HG03095 (cell line): ENCODE results near the gene GSC.

Experiments
- ATAC-seq: cut with Tn5 transposase; IDR thresholded peaks from one replicate; pipeline ENCODE4 v1.9.1; 2021; ENCODE audit warnings: moderate library complexity; ENCODE audit not compliant: unreplicated experiment

Gene GSC

DNA sequence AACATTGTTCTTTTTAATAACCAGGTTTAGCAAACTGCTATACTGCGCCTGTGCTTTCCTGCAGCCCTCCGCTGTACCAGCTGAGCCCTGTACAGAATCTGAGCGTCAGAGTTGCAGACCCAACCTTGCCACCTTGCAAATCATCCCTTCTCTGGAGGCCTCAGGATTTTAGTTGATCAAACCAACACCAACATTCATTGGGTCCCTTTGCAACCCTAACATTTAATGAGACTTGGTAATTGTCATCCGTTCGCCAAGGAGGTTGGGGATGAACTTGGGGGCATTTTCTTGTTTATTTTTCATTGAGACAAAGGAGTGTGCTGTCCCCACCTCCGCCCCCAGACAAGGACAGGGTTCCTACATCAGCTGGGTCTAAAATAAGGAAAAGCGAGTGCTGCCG lies 2.6 kb upstream of the GSC start:
- no peak for ATAC-seq

- no peak for ATAC-seq
Measured at GRCh38 chr14:94771906-94772490, 2.1 kb upstream of the GSC start.

- ATAC-seq, result no peak
Measured at GRCh38 chr14:94771158-94771905, 1.4 kb upstream of the GSC start.

GRCh38 chr14:94770815-94771157 lies 873 bp upstream of the GSC start:
- no peak for ATAC-seq

GRCh38 chr14:94770251-94770749 lies 387 bp upstream of the GSC start:
- ATAC-seq, result no peak

- ATAC-seq, result no peak
Measured at GRCh38 chr14:94768521-94769390, 1.2 kb downstream of the GSC start.

GRCh38 chr14:94768141-94768520 lies 1.8 kb downstream of the GSC start:
- no peak for ATAC-seq

- ATAC-seq, result no peak
Measured at GRCh38 chr14:94767321-94767878, 2.5 kb downstream of the GSC start.

DNA sequence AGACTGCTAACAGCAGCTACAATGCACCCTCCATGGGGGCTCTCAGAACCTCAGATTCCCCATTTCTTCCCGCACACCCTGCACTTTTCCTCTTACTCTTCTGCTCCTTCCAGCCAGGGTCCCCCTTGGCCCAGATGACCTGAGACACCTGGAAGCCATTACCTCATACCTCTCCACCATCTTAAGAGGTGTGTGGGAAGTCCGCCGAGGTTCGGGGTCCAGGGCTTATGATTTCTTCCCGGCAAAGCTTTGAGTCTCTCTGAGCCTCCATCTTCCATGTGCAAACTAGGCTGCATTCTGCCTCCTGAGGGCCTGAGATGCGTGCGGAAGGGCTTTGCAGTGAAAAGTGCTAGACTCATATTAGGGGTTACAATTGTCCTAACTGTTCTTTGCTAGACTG lies 5.3 kb downstream of the GSC start:
- no peak for ATAC-seq

DNA sequence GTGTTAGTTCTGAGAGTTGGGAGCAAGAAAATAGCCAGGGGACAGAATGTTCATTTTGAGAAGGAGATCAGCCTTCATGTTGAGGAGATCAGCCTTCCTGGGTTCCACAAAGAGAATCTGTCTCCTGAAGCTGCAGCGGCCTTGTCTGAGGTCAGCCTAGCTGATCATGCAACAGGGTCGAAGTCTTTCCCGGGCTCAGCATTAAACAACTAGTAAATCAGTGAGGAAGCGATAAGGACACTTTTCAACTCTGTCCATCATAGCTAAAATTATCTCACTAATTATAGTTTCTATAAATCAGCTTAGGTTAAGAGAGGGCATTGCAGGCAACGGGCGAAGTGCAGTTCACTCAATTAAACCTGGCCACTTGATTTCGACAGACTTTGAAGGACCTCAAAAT lies 7.5 kb downstream of the GSC start:
- ATAC-seq, result no peak

GRCh38 chr14:94761997-94762377 lies 7.9 kb downstream of the GSC start:
- ATAC-seq, result no peak

GRCh38 chr14:94761348-94761996 lies 8.4 kb downstream of the GSC start:
- no peak for ATAC-seq

- ATAC-seq, result no peak
Measured at GRCh38 chr14:94756310-94756882, 13.5 kb downstream of the GSC start.

DNA sequence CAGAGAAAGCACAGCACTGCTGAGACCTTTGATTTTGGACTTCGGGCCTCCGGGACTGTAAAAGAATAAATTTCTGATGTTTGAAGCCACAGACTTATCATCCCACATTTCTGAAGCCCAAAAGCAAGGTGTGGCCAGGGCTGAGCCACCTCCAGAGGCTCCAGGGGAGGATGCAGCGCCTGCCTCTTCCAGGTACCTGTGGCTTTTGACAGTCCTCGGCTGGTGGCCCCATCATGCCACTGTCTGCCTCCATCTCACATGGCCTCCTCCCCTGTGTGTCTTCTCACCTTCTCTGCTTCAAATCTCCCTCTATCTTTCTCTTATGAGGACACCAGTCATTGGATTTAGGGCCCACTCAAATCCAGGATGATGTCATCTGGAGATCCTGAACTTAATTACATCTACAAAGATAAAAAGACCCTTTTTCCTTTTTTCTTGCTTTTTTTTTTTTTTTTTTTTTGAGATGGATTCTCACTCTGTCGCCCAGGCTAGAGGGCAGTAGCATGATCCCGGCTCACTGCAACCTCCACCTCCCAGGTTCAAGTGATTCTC lies 15.4 kb downstream of the GSC start:
- no peak for ATAC-seq

- ATAC-seq, result no peak
Measured at GRCh38 chr14:94752591-94753436, 17.1 kb downstream of the GSC start.

- no peak for ATAC-seq
Measured at GRCh38 chr14:94751956-94752355, 18.0 kb downstream of the GSC start.

GRCh38 chr14:94751321-94751720 lies 18.6 kb downstream of the GSC start:
- no peak for ATAC-seq

GRCh38 chr14:94750371-94750770 lies 19.5 kb downstream of the GSC start:
- no peak for ATAC-seq

GRCh38 chr14:94748667-94749347 lies 21.1 kb downstream of the GSC start:
- ATAC-seq, result no peak
